ENCODE data around the gene ABCC11. TPM values are rescaled to one million over a fixed set of nuclear protein-coding genes. Genes with fewer than 3 reads are reported as not detected.

Gene ABCC11
- total and polyA plus RNA-seq, 2 of the 13 experiments (the other 11 are each of a cell fraction or from before 2014, with no cell fraction given): 1.0 to 1.4 TPM

DNA sequence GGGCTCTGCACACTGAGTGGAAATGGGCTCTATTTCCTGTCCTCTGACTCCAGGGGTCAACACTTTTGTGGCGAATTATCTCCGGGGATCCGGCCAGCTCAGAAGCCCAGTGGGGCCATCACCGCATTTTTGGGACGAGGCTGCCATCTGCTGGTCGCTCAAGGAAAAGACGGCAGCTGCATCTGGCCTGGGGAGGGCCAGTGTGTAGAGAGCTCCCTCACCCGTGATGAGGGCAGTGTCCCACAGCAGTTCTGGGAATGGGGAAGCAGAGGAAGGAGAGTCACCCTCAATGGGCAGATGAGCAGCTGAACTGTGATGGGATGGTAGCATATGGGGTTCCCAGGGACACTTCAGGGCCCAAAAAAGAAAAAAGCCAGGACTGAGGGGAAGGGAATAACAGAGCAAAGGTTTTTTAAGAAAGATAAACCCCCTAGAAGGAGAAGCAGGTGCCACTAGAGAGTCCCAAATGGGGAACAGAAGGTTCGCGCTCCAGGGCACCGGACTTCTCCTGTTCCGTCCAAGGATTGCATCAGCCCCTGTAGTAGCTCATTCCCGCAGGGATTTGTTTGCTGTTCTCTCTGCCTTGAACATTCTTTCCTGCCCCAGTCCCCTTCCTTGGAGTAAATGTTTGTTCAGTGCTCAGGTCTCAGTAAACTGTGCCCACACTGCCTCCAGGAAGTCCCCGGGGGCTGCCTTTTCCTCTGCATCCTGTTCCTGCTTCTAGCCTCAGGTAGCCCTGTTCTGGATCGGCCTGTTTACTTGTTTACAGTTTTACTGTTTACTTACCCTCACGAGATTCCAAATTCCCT is 82.2 kb downstream of the ABCC11 start (continued):
- TF ChIP-seq PAF1 (CRISPR knock-in tag; IDR thresholded peaks at IDR 0.05) (no peak), ZNF850 (CRISPR knock-in tag; conservative IDR thresholded peaks at IDR 0.05) (no peak), ZSCAN30 (CRISPR knock-in tag; IDR thresholded peaks at IDR 0.05) (peak; percentile 56; the same call in 1 of the 2 replicates), ZNF776 (CRISPR knock-in tag; IDR thresholded peaks at IDR 0.05) (no peak), ZNF598 (CRISPR knock-in tag; IDR thresholded peaks at IDR 0.05; ENCODE audit: borderline replicate concordance) (0 out of 2 replicates have a peak, but pooled peaks have one; percentile 66), MATR3 (CRISPR knock-in tag; IDR thresholded peaks at IDR 0.05) (no peak), MIXL1 (CRISPR knock-in tag; IDR thresholded peaks at IDR 0.05) (peak; percentile 63; the same call in 1 of the 2 replicates), JUND (CRISPR knock-in tag; IDR thresholded peaks at IDR 0.05) (no peak), ISX (CRISPR knock-in tag; conservative IDR thresholded peaks at IDR 0.05) (no peak), TBL1XR1 (IDR thresholded peaks at IDR 0.05; ENCODE audit: borderline replicate concordance, low read length, partially characterized antibody) (no peak), NONO (IDR thresholded peaks at IDR 0.05) (no peak), NONO (CRISPR knock-in tag; conservative IDR thresholded peaks at IDR 0.05) (peak; percentile 61; the same call in 1 of the 2 replicates), KLF12 (CRISPR knock-in tag; IDR thresholded peaks at IDR 0.05; ENCODE audit: borderline replicate concordance) (no peak), POLR2G (IDR thresholded peaks at IDR 0.05; ENCODE audit: low read depth, low read length) (peak; percentile 69), ZNF20 (CRISPR knock-in tag; IDR thresholded peaks at IDR 0.05) (no peak), ZNF431 (CRISPR knock-in tag; IDR thresholded peaks at IDR 0.05; ENCODE audit: borderline replicate concordance, low read depth) (no peak), KDM5A (IDR thresholded peaks at IDR 0.05; ENCODE audit: borderline replicate concordance, low read length) (peak; percentile 75), ZNF33A (CRISPR knock-in tag; IDR thresholded peaks at IDR 0.05; ENCODE audit: borderline replicate concordance) (no peak), SIX4 (CRISPR knock-in tag; IDR thresholded peaks at IDR 0.05) (no peak; the same call in 1 of the 2 replicates)
- TF ChIP-seq, protein P1, sequence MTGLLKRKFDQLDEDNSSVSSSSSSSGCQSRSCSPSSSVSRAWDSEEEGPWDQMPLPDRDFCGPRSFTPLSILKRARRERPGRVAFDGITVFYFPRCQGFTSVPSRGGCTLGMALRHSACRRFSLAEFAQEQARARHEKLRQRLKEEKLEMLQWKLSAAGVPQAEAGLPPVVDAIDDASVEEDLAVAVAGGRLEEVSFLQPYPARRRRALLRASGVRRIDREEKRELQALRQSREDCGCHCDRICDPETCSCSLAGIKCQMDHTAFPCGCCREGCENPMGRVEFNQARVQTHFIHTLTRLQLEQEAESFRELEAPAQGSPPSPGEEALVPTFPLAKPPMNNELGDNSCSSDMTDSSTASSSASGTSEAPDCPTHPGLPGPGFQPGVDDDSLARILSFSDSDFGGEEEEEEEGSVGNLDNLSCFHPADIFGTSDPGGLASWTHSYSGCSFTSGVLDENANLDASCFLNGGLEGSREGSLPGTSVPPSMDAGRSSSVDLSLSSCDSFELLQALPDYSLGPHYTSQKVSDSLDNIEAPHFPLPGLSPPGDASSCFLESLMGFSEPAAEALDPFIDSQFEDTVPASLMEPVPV (CRISPR knock-in tag; IDR thresholded peaks at IDR 0.05): peak; percentile 40; the same call in 1 of the 2 replicates
- TF ChIP-seq, protein P2, sequence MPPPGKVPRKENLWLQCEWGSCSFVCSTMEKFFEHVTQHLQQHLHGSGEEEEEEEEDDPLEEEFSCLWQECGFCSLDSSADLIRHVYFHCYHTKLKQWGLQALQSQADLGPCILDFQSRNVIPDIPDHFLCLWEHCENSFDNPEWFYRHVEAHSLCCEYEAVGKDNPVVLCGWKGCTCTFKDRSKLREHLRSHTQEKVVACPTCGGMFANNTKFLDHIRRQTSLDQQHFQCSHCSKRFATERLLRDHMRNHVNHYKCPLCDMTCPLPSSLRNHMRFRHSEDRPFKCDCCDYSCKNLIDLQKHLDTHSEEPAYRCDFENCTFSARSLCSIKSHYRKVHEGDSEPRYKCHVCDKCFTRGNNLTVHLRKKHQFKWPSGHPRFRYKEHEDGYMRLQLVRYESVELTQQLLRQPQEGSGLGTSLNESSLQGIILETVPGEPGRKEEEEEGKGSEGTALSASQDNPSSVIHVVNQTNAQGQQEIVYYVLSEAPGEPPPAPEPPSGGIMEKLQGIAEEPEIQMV (CRISPR knock-in tag; IDR thresholded peaks at IDR 0.05; ENCODE audit: low read depth): no peak
- TF ChIP-seq, protein P3, sequence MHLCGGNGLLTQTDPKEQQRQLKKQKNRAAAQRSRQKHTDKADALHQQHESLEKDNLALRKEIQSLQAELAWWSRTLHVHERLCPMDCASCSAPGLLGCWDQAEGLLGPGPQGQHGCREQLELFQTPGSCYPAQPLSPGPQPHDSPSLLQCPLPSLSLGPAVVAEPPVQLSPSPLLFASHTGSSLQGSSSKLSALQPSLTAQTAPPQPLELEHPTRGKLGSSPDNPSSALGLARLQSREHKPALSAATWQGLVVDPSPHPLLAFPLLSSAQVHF (CRISPR knock-in tag; IDR thresholded peaks at IDR 0.05): no peak
- TF ChIP-seq, protein P4, sequence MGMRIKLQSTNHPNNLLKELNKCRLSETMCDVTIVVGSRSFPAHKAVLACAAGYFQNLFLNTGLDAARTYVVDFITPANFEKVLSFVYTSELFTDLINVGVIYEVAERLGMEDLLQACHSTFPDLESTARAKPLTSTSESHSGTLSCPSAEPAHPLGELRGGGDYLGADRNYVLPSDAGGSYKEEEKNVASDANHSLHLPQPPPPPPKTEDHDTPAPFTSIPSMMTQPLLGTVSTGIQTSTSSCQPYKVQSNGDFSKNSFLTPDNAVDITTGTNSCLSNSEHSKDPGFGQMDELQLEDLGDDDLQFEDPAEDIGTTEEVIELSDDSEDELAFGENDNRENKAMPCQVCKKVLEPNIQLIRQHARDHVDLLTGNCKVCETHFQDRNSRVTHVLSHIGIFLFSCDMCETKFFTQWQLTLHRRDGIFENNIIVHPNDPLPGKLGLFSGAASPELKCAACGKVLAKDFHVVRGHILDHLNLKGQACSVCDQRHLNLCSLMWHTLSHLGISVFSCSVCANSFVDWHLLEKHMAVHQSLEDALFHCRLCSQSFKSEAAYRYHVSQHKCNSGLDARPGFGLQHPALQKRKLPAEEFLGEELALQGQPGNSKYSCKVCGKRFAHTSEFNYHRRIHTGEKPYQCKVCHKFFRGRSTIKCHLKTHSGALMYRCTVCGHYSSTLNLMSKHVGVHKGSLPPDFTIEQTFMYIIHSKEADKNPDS (CRISPR knock-in tag; IDR thresholded peaks at IDR 0.05): no peak

Measured in HepG2 (cell line).